B cell (primary cell): ENCODE data around the gene DNAI2. TPM values are rescaled to one million over a fixed set of nuclear protein-coding genes. Genes with fewer than 3 reads are reported as not detected.

Experiments used
- ATAC-seq: fragments of 200-7000 bp; cut with Tn5 transposase; one replicate; pipeline ENCODE4 v1.10.0; 2021; ENCODE audit warnings: low read depth, mild to moderate bottlenecking, moderate number of reproducible peaks, moderate library complexity
- CTCF ChIA-PET: fragments of 350-600 bp; sonication (Branson Sonifier 250); formaldehyde crosslinking; loops from one replicate; lab custom pipeline; 2021; ENCODE audit warnings: antibody characterized with exemption, inconsistent platforms; lab: Charles Lee
- POLR2A ChIA-PET: fragments of 350-600 bp; sonication (Branson Sonifier 250); formaldehyde crosslinking; loops from one replicate; lab custom pipeline; 2021; ENCODE audit warnings: antibody characterized with exemption; lab: Charles Lee
- DNase-seq: peaks from one replicate; pipeline ENCODE4 v3.0.0; 2013
- H2AFZ ChIP-seq: 2 replicates; pipeline ENCODE4 v1.6.1; 2012; ENCODE audit warnings: mild to moderate bottlenecking, low read depth, low read length; ENCODE audit not compliant: insufficient read depth, poor library complexity, severe bottlenecking
- H3K27ac ChIP-seq, 2 donors: 1 replicate in 1 of 2; 2 replicates in 1 of 2; pipeline ENCODE4 v1.5.1; 2012 to 2013; ENCODE audit warnings: low read length in 2 of 2, mild to moderate bottlenecking in 2 of 2, moderate library complexity in 1 of 2
- H3K27me3 ChIP-seq, 4 experiments: fragments of 200-600 bp in 1 of 4; sonication (generic) in 1 of 4; replicated peaks in 1 of 4; 1 replicate in 2 of 4; 2 replicates in 2 of 4; pipeline versions ENCODE4 v1.6.1 to v1.7.0; 2013 to 2016; ENCODE audit warnings: low read length in 3 of 4, mild to moderate bottlenecking in 2 of 4, mixed read lengths in 1 of 4, moderate library complexity in 1 of 4; ENCODE audit not compliant: insufficient read depth in 4 of 4, control insufficient read depth in 3 of 4; ENCODE audit errors: control extremely low read depth in 1 of 4
- H3K36me3 ChIP-seq, 2 experiments: replicated peaks in 1 of 2; 1 replicate in 1 of 2; 2 replicates in 1 of 2; pipeline versions ENCODE4 v1.6.1 to v1.7.1; 2013; ENCODE audit warnings: low read length in 1 of 2; ENCODE audit not compliant: insufficient read depth in 2 of 2, control insufficient read depth in 1 of 2; ENCODE audit errors: control extremely low read depth in 1 of 2, extremely low read depth in 1 of 2
- H3K4me1 ChIP-seq, 2 donors: fragments of 200-600 bp in 1 of 2; sonication (generic) in 1 of 2; 1 replicate in 1 of 2; 2 replicates in 1 of 2; pipeline versions ENCODE4 v1.5.1 to v1.6.1; 2013 to 2017; ENCODE audit warnings: low read length in 2 of 2; ENCODE audit not compliant: control insufficient read depth in 2 of 2, insufficient read depth in 2 of 2
- H3K4me2 ChIP-seq: replicated peaks from 2 replicates; pipeline ENCODE3; 2012; ENCODE audit warnings: mild to moderate bottlenecking, low read depth, low read length; ENCODE audit not compliant: poor library complexity, severe bottlenecking
- H3K4me3 ChIP-seq, 5 experiments: fragments of 200-600 bp in 1 of 5; sonication (generic) in 1 of 5; 1 replicate in 3 of 5; 2 replicates in 2 of 5; pipeline versions ENCODE4 v1.5.1 to v1.7.0; 2011 to 2016; ENCODE audit warnings: low read length in 4 of 5, mild to moderate bottlenecking in 4 of 5, low read depth in 2 of 5, control low read depth in 1 of 5, moderate library complexity in 1 of 5; ENCODE audit not compliant: insufficient read depth in 1 of 5; ENCODE audit errors: control extremely low read depth in 1 of 5, extremely low read depth in 1 of 5
- H3K79me2 ChIP-seq: fragments of 200-600 bp; sonication (generic); one replicate; pipeline ENCODE4 v1.6.0; 2016; ENCODE audit warnings: low read length; ENCODE audit not compliant: control insufficient read depth, insufficient read depth
- H3K9ac ChIP-seq: fragments of 200-600 bp; sonication (generic); 2 replicates; pipeline ENCODE4 v1.6.1; 2017; ENCODE audit warnings: mild to moderate bottlenecking, low read length, moderate library complexity
- H3K9me3 ChIP-seq, 3 donors: one replicate each; pipeline versions ENCODE4 v1.6.1 to v1.7.1; 2013; ENCODE audit warnings: low read length in 2 of 3; ENCODE audit not compliant: control insufficient read depth in 2 of 3, insufficient read depth in 1 of 3; ENCODE audit errors: control extremely low read depth in 1 of 3
- H4K20me1 ChIP-seq: 2 replicates; pipeline ENCODE4 v1.6.0; 2012; ENCODE audit warnings: mild to moderate bottlenecking, low read length; ENCODE audit not compliant: insufficient read depth, control insufficient read depth, poor library complexity, severe bottlenecking
- H3K27ac Mint-ChIP-seq: one replicate; pipeline ENCODE4 v1.8.0; 2021; ENCODE audit warnings: mixed read lengths
- H3K27me3 Mint-ChIP-seq: one replicate; pipeline ENCODE4 v1.8.0; 2021; ENCODE audit warnings: mixed read lengths
- H3K4me1 Mint-ChIP-seq: one replicate; pipeline ENCODE4 v1.8.0; 2021; ENCODE audit warnings: mixed read lengths
- H3K4me3 Mint-ChIP-seq: one replicate; pipeline ENCODE4 v1.8.0; 2021; ENCODE audit warnings: mixed read lengths
- H3K9me3 Mint-ChIP-seq: one replicate; pipeline ENCODE4 v1.8.0; 2022; ENCODE audit warnings: mixed read lengths; ENCODE audit not compliant: insufficient read depth
- EZH2 ChIP-seq: IDR thresholded peaks from 2 replicates; pipeline ENCODE4 v1.6.1; 2012; ENCODE audit warnings: borderline replicate concordance, low read depth, mild to moderate bottlenecking, moderate library complexity, low read length; ENCODE audit not compliant: insufficient read depth, poor library complexity, severe bottlenecking
- WGBS: methylation state at CpG from one replicate; pipeline ENCODE4 v1.1.5; 2013; ENCODE audit warnings: missing lambda C conversion rate; ENCODE audit not compliant: insufficient coverage; 5-methylcytosine and 5-hydroxymethylcytosine counted together
- intact Hi-C: fragments of 100-400 bp; cut with micrococcal nuclease; formaldehyde crosslinking; loops from one replicate; pipeline ENCODE4 v1.10.0; 2022
- polyA plus RNA-seq: library from polyadenylated mRNA; depleted of rRNA; stranded (reverse); fragments of >200 nt; gene quantifications from 2 replicates; pipeline ENCODE4 v1.2.3, GENCODE V29; 2012
- total RNA-seq, 2 donors: library from RNA; stranded (reverse); fragments of 120-200 nt in 1 of 2; gene quantifications; 1 replicate in 1 of 2; 2 replicates in 1 of 2; pipeline versions ENCODE4 v1.2.3 to v1.2.4, GENCODE V29; 2013 to 2022
- TF ChIP-seq, protein P1 (sequence below): fragments of 200-600 bp; IDR thresholded peaks from one replicate; pipeline ENCODE4 v1.8.0; 2022; ENCODE audit warnings: antibody characterized with exemption, mild to moderate bottlenecking

Gene DNAI2
- total and polyA plus RNA-seq, 2 donors (not counting 1 experiment from before 2014, with no cell fraction given), result not detected

DNA sequence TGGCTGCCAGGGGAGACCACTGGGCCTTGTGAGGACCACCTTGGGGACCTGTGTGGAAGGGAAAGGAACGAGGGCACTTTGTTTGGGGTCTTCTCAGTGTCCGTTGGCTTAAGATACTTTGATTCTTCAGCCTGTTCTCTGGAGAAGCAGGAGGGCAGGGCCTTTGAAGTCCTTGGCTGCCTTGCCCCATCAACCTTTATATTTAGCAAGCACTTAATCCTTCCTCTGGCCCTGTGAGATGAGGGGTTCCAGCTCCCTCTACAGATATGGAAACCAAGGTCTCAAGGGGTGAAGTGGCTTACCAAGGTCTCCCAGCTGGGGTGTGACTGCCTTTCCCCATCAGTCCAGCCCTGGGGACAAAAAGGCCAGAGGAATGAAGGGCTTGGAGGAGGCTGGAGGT lies 32.2 kb upstream of the DNAI2 start:
- Histone ChIP-seq H3K4me2 (no peak overlapping the region), H4K20me1 (no peaks in the 10 kb centered on the region), H2AFZ (no peak overlapping the region), H3K4me3 (no peak overlapping the region), H3K4me1 (no peaks in the 10 kb centered on the region), H3K27me3 (no peaks in the 10 kb centered on the region), H3K79me2 (no peaks in the 10 kb centered on the region), H3K9ac (no peak overlapping the region), H3K9me3 (no peaks in the 10 kb centered on the region), H3K27ac (no peak overlapping the region), H3K36me3 (no peaks in the 10 kb centered on the region)
- DNase-seq, result no peak
- CTCF ChIA-PET, result no interaction called here
- no peak overlapping the region for H3K4me3 Mint-ChIP-seq
- POLR2A ChIA-PET, result no interaction called here
- H3K9me3 Mint-ChIP-seq, result no peaks in the 10 kb centered on the region
- no peak for ATAC-seq
- no peak for TF ChIP-seq EZH2
- TF ChIP-seq, protein P1, sequence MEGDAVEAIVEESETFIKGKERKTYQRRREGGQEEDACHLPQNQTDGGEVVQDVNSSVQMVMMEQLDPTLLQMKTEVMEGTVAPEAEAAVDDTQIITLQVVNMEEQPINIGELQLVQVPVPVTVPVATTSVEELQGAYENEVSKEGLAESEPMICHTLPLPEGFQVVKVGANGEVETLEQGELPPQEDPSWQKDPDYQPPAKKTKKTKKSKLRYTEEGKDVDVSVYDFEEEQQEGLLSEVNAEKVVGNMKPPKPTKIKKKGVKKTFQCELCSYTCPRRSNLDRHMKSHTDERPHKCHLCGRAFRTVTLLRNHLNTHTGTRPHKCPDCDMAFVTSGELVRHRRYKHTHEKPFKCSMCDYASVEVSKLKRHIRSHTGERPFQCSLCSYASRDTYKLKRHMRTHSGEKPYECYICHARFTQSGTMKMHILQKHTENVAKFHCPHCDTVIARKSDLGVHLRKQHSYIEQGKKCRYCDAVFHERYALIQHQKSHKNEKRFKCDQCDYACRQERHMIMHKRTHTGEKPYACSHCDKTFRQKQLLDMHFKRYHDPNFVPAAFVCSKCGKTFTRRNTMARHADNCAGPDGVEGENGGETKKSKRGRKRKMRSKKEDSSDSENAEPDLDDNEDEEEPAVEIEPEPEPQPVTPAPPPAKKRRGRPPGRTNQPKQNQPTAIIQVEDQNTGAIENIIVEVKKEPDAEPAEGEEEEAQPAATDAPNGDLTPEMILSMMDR, result no peak
- no CpG with 5 or more reads among the region's 2 CpGs for WGBS
- H3K4me1 Mint-ChIP-seq, result no peaks in the 10 kb centered on the region
- intact Hi-C loops, result no loop called here
- H3K27me3 Mint-ChIP-seq, result no peaks in the 10 kb centered on the region
- no peak overlapping the region for H3K27ac Mint-ChIP-seq

DNA sequence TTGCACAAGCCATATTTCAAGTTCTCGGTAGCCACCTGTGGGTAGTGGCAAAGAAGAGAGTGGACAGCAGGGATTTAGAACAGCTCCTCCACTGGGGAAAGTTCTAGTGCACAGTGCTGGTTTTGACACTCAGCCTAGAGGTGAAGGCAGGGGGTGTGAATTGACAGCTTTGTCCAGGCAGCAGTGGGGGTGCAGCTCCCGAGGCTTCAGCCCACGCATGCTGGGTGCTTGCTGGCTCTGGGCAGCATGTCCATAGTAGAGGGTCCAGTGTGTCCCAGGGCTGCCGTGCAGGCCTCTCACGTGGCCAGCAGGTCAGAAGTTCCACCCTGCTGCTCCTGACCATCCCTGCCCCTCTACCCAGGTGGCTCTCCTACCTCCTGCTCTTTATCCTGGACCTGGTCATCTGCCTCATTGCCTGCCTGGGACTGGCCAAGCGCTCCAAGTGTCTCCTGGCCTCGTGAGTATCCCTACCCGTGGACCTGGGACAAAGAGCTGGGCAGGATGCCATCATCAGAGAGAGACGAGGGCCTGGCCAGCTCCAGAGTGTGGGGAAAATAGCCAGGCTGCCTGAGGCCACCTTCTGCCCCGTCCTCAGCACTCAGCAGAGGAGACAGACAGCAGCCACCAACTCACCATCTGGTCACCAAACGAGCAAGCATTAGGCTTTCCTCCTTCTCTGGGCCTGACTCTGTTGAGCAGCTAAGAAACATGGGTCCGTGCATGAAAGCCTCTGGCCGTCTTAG lies 30.9 kb upstream of the DNAI2 start:
- no peak overlapping the region for H3K27ac Mint-ChIP-seq
- TF ChIP-seq EZH2, result no peak
- TF ChIP-seq, protein P1, result no peak

More for the DNA sequence above, 30.9 kb upstream of the DNAI2 start:
- 91% methylated on average over 13 of the region's 13 CpGs for WGBS
- Histone ChIP-seq H3K9ac (no peak overlapping the region), H3K27ac (no peak overlapping the region), H3K79me2 (no peaks in the 10 kb centered on the region), H3K4me2 (no peak overlapping the region), H2AFZ (no peak overlapping the region), H3K4me1 (no peaks in the 10 kb centered on the region), H3K27me3 (no peaks in the 10 kb centered on the region), H3K9me3 (no peaks in the 10 kb centered on the region), H4K20me1 (no peaks in the 10 kb centered on the region), H3K4me3 (no peak overlapping the region), H3K36me3 (no peaks in the 10 kb centered on the region)
- ChIA-PET CTCF (no interaction called here), POLR2A (no interaction called here)
- intact Hi-C loops, result no loop called here
- ATAC-seq (no peak), DNase-seq (no peak)
- Mint-ChIP-seq H3K4me3 (no peak overlapping the region), H3K4me1 (no peaks in the 10 kb centered on the region), H3K9me3 (no peaks in the 10 kb centered on the region), H3K27me3 (no peaks in the 10 kb centered on the region)
